Activated naive CD8-positive, alpha-beta T cell treated with anti-CD3 and anti-CD28 coated beads, Interleukin-2, amount 10 ng/mL, durations not matched to agents 7 days and 5 days (primary cell): ENCODE measurements around the gene CFAP410. TPM values are rescaled to one million over a fixed set of nuclear protein-coding genes. Genes with fewer than 3 reads are reported as not detected.

ENCODE experiments used
- ATAC-seq: fragments of 150-1000 bp; cut with Tn5 transposase; one replicate; pipeline ENCODE4 v1.10.0; 2021; ENCODE audit warnings: low read depth, moderate library complexity
- POLR2A ChIA-PET: fragments of 350-600 bp; sonication (Branson Sonifier 250); formaldehyde crosslinking; loops from one replicate; lab custom pipeline; 2021; ENCODE audit warnings: antibody characterized with exemption; lab: Charles Lee
- DNase-seq: peaks from one replicate; pipeline ENCODE4 v3.0.0; 2021
- H3K27ac Mint-ChIP-seq: one replicate; pipeline ENCODE4 v1.8.0; 2022; ENCODE audit warnings: mild to moderate bottlenecking, mixed read lengths
- H3K27me3 Mint-ChIP-seq: one replicate; pipeline ENCODE4 v1.8.0; 2022; ENCODE audit warnings: mild to moderate bottlenecking, moderate library complexity, mixed read lengths
- H3K36me3 Mint-ChIP-seq: one replicate; pipeline ENCODE4 v1.8.0; 2021; ENCODE audit warnings: mild to moderate bottlenecking, mixed read lengths
- H3K4me1 Mint-ChIP-seq: one replicate; pipeline ENCODE4 v1.8.0; 2021; ENCODE audit warnings: mixed read lengths
- H3K4me3 Mint-ChIP-seq: one replicate; pipeline ENCODE4 v1.8.0; 2022; ENCODE audit warnings: mild to moderate bottlenecking, moderate library complexity, mixed read lengths
- H3K9me3 Mint-ChIP-seq: one replicate; pipeline ENCODE4 v1.8.0; 2021; ENCODE audit warnings: mixed read lengths
- total RNA-seq, 2 experiments: library from RNA; stranded (reverse); gene quantifications; one replicate each; pipeline ENCODE4 v1.2.3, GENCODE V29; 2021

CFAP410 gene
- 10 to 100 TPM; 23.7 TPM for total RNA-seq

DNA sequence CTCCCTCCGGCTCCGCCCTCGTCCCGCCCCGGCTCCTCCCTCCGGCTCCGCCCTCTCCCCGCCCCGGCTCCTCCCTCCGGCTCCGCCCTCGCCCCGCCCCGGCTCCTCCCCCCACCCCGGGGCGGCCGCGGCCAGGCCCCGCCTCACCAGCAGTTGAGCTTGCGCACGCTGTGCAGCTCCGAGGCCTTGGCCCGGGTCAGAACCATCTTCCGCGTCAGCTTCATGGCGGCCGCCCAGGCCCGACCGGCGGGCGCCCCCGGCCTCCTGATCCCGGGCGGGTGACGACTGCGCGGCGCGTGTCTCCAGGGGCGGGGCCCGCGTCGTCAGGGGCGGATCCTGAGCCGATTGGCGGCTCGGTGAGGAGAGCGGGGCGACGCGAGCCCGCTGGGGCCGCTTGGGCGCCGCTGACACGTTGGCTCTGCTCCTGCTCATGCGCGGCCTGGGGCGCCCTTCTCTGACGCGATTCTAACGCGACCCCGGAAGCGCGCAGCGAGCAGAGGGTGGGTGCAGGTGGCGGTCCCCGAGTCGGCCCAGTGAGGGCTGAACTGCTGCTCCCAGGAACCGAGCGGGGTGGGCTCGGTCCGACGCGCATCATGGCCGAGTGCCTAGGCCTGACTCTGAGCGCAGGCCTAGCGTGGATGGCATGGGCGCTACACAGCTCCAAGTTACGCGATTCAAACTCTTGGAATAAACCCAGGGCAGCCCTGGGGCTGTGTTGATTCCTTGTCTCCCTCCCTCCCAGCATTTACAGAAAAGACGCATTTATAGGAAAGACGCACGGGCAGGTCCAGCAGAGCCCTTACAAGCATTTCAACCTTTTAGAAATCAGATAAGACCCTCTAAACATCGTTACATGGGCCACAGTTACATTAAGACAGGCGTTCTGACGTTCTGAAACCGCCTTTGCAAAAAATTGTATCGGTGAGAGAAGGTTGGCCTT is at the start of gene CFAP410:
CFAP410 (minus strand) TSS at position 420 of the 940 bp plus-strand sequence; CDS start at position 224, 196 bp downstream.
- peak; percentile 97 for ATAC-seq
- Mint-ChIP-seq H3K36me3 (no peaks in the 10 kb centered on the region), H3K27me3 (no peaks in the 10 kb centered on the region), H3K27ac (peak within 1 kb of the TSS; percentile 96), H3K4me3 (peak within 1 kb of the TSS; percentile 91), H3K9me3 (no peaks in the 10 kb centered on the region), H3K4me1 (peaks cover 11% of the 10 kb centered on the region)
- POLR2A ChIA-PET = interaction anchor here (0.5 to 8.5 kb wide), 8 partner anchors 9 to 1808 kb away, joined by 3 to 60 read pairs (median 4); partner anchors contain the start of genes LRRC3 and TRPM2
- DNase-seq = peak; percentile 96

- Mint-ChIP-seq H3K36me3 (peaks cover 72% of the 10 kb centered on the region), H3K27me3 (peaks cover 4% of the 10 kb centered on the region), H3K4me3 (no peak overlapping the region), H3K4me1 (no peaks in the 10 kb centered on the region), H3K9me3 (peaks cover 23% of the 10 kb centered on the region), H3K27ac (no peak overlapping the region)
- POLR2A ChIA-PET = no interaction called here
- DNase-seq = no peak
- ATAC-seq = no peak
Observed at GRCh38 chr21:44384968-44385367, 45.8 kb upstream of the CFAP410 start.

DNA sequence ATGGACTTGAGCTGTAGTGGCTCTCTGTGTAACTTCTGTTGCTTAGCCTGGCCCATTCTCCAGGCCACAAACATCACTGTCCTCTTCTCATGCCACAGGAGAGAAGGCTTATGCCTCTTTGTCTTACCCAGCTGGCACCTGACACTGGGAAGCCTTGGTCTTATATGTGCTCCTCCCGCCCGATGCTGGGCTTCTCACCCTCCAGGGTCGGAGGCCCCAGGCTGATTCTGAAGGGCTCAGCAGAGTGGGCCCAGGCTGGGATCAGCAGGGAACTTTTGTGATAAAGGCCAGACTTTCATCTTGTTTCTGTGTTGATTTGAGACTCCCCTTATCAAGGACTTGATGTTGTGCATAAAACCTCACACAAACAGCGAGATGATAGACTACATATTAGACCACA is 44.0 kb upstream of the CFAP410 start:
- DNase-seq (no peak), ATAC-seq (no peak)
- H3K27ac Mint-ChIP-seq = no peak overlapping the region
- peaks cover 78% of the 10 kb centered on the region for H3K36me3 Mint-ChIP-seq
- peaks cover 4% of the 10 kb centered on the region for H3K27me3 Mint-ChIP-seq
- H3K4me3 Mint-ChIP-seq = no peak overlapping the region
- POLR2A ChIA-PET = no interaction called here
- no peaks in the 10 kb centered on the region for H3K4me1 Mint-ChIP-seq
- peaks cover 21% of the 10 kb centered on the region for H3K9me3 Mint-ChIP-seq

GRCh38 chr21:44382536-44382935 is 43.3 kb upstream of the CFAP410 start:
- H3K4me1 Mint-ChIP-seq = peaks cover 2% of the 10 kb centered on the region
- H3K27me3 Mint-ChIP-seq = peaks cover 4% of the 10 kb centered on the region
- no peak for DNase-seq
- POLR2A ChIA-PET = no interaction called here
- no peak overlapping the region for H3K27ac Mint-ChIP-seq
- no peak for ATAC-seq
- H3K9me3 Mint-ChIP-seq = peaks cover 20% of the 10 kb centered on the region
- H3K36me3 Mint-ChIP-seq = peaks cover 80% of the 10 kb centered on the region
- H3K4me3 Mint-ChIP-seq = no peak overlapping the region

DNA sequence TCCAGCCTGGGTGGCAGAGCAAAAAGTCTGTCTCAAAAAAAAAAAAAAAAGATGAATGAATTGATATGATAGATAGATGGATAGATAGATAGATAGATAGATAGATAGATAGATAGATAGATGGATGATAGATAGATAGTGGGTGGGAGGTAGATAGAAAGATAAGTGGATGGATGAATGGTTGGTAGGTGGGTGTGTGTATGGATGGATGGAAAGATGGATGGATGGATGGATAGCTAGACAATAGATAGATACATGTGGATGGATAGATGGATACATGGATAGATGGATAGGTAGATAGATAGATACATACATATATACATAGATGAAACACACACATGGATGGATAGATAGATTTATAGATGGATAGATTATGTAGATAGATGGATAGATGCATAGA is 42.7 kb upstream of the CFAP410 start:
- H3K36me3 Mint-ChIP-seq = peaks cover 84% of the 10 kb centered on the region
- ATAC-seq = no peak
- POLR2A ChIA-PET = no interaction called here
- H3K27ac Mint-ChIP-seq = no peak overlapping the region
- H3K9me3 Mint-ChIP-seq = peaks cover 20% of the 10 kb centered on the region
- H3K27me3 Mint-ChIP-seq = peaks cover 4% of the 10 kb centered on the region
- no peak overlapping the region for H3K4me3 Mint-ChIP-seq
- H3K4me1 Mint-ChIP-seq = peaks cover 2% of the 10 kb centered on the region
- DNase-seq = no peak

GRCh38 chr21:44380876-44381275 is 41.7 kb upstream of the CFAP410 start:
- Mint-ChIP-seq H3K4me3 (no peak overlapping the region), H3K9me3 (peaks cover 17% of the 10 kb centered on the region), H3K36me3 (peaks cover 89% of the 10 kb centered on the region), H3K4me1 (peaks cover 5% of the 10 kb centered on the region), H3K27me3 (no peaks in the 10 kb centered on the region), H3K27ac (no peak overlapping the region)
- no peak for ATAC-seq
- POLR2A ChIA-PET = no interaction called here
- DNase-seq = no peak

- Mint-ChIP-seq H3K36me3 (peaks cover 89% of the 10 kb centered on the region), H3K27ac (no peak overlapping the region), H3K27me3 (peaks cover 4% of the 10 kb centered on the region), H3K4me1 (peaks cover 12% of the 10 kb centered on the region), H3K4me3 (no peak overlapping the region), H3K9me3 (peaks cover 24% of the 10 kb centered on the region)
- DNase-seq = no peak
- POLR2A ChIA-PET = no interaction called here
- ATAC-seq = no peak
Observed at GRCh38 chr21:44379991-44380865, 41.0 kb upstream of the CFAP410 start.

DNA sequence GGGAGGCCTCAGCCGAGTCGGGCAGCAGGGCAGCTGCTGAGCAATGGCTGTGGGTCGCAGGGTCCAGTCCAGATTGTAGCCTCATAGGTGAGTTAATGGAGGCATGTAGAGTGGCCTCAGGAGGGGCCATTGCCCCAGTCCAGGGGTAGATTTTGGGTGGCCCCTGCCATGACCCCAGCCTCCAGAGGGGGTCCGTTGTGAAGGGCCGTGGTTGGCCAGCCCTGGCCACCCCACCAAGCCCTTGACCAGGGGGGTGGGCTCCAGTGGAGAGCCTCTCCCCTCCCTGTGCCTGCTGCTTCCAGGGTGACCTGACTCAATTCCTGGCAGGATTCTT is 40.3 kb upstream of the CFAP410 start:
- no peak overlapping the region for H3K27ac Mint-ChIP-seq
- DNase-seq = peak; percentile 22
- POLR2A ChIA-PET = no interaction called here
- H3K4me1 Mint-ChIP-seq = peaks cover 17% of the 10 kb centered on the region
- H3K27me3 Mint-ChIP-seq = peaks cover 6% of the 10 kb centered on the region
- H3K4me3 Mint-ChIP-seq = no peak overlapping the region
- peaks cover 22% of the 10 kb centered on the region for H3K9me3 Mint-ChIP-seq
- no peak for ATAC-seq
- H3K36me3 Mint-ChIP-seq = peaks cover 89% of the 10 kb centered on the region

DNA sequence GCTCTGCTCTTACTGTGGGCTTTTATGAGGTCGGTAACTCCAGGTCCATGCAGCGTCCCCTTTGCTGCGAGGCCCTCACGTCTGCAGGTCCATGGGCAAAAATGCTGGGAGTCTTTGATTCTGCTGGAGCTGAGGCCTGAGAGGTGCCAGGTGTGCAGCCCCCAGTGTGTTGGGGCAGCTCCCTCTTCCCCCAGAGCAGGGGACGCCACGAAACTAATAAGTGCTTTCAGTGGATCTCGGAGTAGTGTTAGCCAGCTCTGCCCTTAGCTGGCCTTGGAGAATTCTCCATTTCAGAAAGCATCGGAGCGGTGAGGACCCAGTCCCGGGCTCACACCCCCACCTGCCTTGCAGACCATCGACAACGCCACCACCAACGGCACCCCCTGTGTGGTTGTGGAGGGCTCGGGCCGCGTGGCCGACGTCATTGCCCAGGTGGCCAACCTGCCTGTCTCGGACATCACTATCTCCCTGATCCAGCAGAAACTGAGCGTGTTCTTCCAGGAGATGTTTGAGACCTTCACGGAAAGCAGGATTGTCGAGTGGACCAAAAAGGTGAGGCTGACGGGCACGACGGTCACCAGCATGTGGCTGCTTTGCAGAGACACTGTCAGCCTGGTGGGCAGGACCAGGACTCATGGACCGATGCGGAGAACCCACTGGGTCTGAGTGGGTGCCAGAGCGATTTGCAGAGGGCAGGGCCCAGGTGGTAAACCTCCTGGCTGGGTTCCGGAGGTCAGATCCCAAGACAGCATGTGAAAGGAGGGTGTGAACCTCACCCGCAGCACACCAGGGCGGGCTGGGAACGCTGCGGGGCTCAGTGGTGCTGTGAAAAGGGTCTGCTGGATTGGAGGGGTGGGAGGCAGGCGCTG is 39.7 kb upstream of the CFAP410 start:
- H3K9me3 Mint-ChIP-seq = peaks cover 23% of the 10 kb centered on the region
- H3K27ac Mint-ChIP-seq = no peak overlapping the region
- H3K27me3 Mint-ChIP-seq = peaks cover 9% of the 10 kb centered on the region
- peaks cover 88% of the 10 kb centered on the region for H3K36me3 Mint-ChIP-seq
- H3K4me3 Mint-ChIP-seq = no peak overlapping the region
- no peak for ATAC-seq
- DNase-seq = peak; percentile 18
- POLR2A ChIA-PET = no interaction called here
- H3K4me1 Mint-ChIP-seq = peaks cover 21% of the 10 kb centered on the region

- Mint-ChIP-seq H3K4me3 (no peak overlapping the region), H3K27ac (no peak overlapping the region), H3K9me3 (peaks cover 19% of the 10 kb centered on the region), H3K4me1 (peaks cover 27% of the 10 kb centered on the region), H3K36me3 (peaks cover 88% of the 10 kb centered on the region), H3K27me3 (peaks cover 9% of the 10 kb centered on the region)
- POLR2A ChIA-PET = no interaction called here
- no peak for ATAC-seq
- peak; percentile 11 for DNase-seq
Observed at GRCh38 chr21:44377922-44378645, 38.9 kb upstream of the CFAP410 start.

GRCh38 chr21:44377201-44377921 is 38.2 kb upstream of the CFAP410 start:
- Mint-ChIP-seq H3K9me3 (peaks cover 19% of the 10 kb centered on the region), H3K4me3 (no peak overlapping the region), H3K36me3 (peaks cover 88% of the 10 kb centered on the region), H3K4me1 (peaks cover 31% of the 10 kb centered on the region), H3K27me3 (peaks cover 12% of the 10 kb centered on the region), H3K27ac (no peak overlapping the region)
- DNase-seq = peak; percentile 20
- POLR2A ChIA-PET = no interaction called here
- no peak for ATAC-seq

- peak; percentile 14 for DNase-seq
- H3K4me3 Mint-ChIP-seq = no peak overlapping the region
Observed at GRCh38 chr21:44376606-44377005, 37.4 kb upstream of the CFAP410 start.

More at GRCh38 chr21:44376606-44377005, 37.4 kb upstream of the CFAP410 start:
- peaks cover 87% of the 10 kb centered on the region for H3K36me3 Mint-ChIP-seq
- no peak for ATAC-seq
- peaks cover 12% of the 10 kb centered on the region for H3K27me3 Mint-ChIP-seq
- peaks cover 31% of the 10 kb centered on the region for H3K4me1 Mint-ChIP-seq
- POLR2A ChIA-PET = no interaction called here
- H3K27ac Mint-ChIP-seq = no peak overlapping the region
- H3K9me3 Mint-ChIP-seq = peaks cover 14% of the 10 kb centered on the region
